ENCODE measurements around the gene PTCD1. TPM values are rescaled to one million over a fixed set of nuclear protein-coding genes. Genes with fewer than 3 reads are reported as not detected.
A peak's percentile ranks its signal among the peaks of the same experiment; 100 is the strongest.

Gene PTCD1
- total RNA-seq, 1 experiment from 2014 or later: 11.1 TPM

GRCh38 chr7:99472561-99473314, 34.1 kb upstream of the PTCD1 start, which contains the start of gene ZNF789 (continued):
- TF ChIP-seq ZNF232 (CRISPR knock-in tag; IDR thresholded peaks at IDR 0.05) (0 out of 2 replicates have a peak, but pooled peaks have one; percentile 24), NR1H2 (CRISPR knock-in tag; IDR thresholded peaks at IDR 0.05) (no peak), NR2C2 (CRISPR knock-in tag; IDR thresholded peaks at IDR 0.05) (peak; percentile 24; the same call in 1 of the 2 replicates), CTCF (IDR thresholded peaks at IDR 0.05) (no peak), RELA (CRISPR knock-in tag; IDR thresholded peaks at IDR 0.05; ENCODE audit: borderline replicate concordance) (no peak), FOXJ3 (CRISPR knock-in tag; IDR thresholded peaks at IDR 0.05; ENCODE audit: borderline replicate concordance) (no peak), SOX15 (CRISPR knock-in tag; IDR thresholded peaks at IDR 0.05) (no peak), E2F5 (CRISPR knock-in tag; IDR thresholded peaks at IDR 0.05) (peak; percentile 51; the same call in 1 of the 2 replicates), PRRX2 (CRISPR knock-in tag; IDR thresholded peaks at IDR 0.05) (no peak), FOXP1 (CRISPR knock-in tag; IDR thresholded peaks at IDR 0.05; ENCODE audit: borderline replicate concordance) (peak; percentile 61; the same call in 1 of the 2 replicates), MYBL2 (CRISPR knock-in tag; IDR thresholded peaks at IDR 0.05) (peak; percentile 58; the same call in 1 of the 2 replicates), NR3C1 (CRISPR knock-in tag; conservative IDR thresholded peaks at IDR 0.05; ENCODE audit: low read depth) (no peak), MAX (CRISPR knock-in tag; IDR thresholded peaks at IDR 0.05) (peak; percentile 59; the same call in 1 of the 2 replicates), ZNF138 (CRISPR knock-in tag; conservative IDR thresholded peaks at IDR 0.05) (no peak), ESRRA (CRISPR knock-in tag; IDR thresholded peaks at IDR 0.05; ENCODE audit: borderline replicate concordance) (no peak), ARID4B (CRISPR knock-in tag; IDR thresholded peaks at IDR 0.05; ENCODE audit: borderline replicate concordance) (peak; percentile 86; the same call in 1 of the 2 replicates)
- TF ChIP-seq, protein P1, sequence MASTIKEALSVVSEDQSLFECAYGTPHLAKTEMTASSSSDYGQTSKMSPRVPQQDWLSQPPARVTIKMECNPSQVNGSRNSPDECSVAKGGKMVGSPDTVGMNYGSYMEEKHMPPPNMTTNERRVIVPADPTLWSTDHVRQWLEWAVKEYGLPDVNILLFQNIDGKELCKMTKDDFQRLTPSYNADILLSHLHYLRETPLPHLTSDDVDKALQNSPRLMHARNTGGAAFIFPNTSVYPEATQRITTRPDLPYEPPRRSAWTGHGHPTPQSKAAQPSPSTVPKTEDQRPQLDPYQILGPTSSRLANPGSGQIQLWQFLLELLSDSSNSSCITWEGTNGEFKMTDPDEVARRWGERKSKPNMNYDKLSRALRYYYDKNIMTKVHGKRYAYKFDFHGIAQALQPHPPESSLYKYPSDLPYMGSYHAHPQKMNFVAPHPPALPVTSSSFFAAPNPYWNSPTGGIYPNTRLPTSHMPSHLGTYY (CRISPR knock-in tag; IDR thresholded peaks at IDR 0.05): no peak
- TF ChIP-seq, protein P2, sequence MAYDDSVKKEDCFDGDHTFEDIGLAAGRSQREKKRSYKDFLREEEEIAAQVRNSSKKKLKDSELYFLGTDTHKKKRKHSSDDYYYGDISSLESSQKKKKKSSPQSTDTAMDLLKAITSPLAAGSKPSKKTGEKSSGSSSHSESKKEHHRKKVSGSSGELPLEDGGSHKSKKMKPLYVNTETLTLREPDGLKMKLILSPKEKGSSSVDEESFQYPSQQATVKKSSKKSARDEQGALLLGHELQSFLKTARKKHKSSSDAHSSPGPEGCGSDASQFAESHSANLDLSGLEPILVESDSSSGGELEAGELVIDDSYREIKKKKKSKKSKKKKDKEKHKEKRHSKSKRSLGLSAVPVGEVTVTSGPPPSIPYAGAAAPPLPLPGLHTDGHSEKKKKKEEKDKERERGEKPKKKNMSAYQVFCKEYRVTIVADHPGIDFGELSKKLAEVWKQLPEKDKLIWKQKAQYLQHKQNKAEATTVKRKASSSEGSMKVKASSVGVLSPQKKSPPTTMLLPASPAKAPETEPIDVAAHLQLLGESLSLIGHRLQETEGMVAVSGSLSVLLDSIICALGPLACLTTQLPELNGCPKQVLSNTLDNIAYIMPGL (CRISPR knock-in tag; IDR thresholded peaks at IDR 0.05): 0 out of 2 replicates have a peak, but pooled peaks have one; percentile 30
- TF ChIP-seq, protein P3, sequence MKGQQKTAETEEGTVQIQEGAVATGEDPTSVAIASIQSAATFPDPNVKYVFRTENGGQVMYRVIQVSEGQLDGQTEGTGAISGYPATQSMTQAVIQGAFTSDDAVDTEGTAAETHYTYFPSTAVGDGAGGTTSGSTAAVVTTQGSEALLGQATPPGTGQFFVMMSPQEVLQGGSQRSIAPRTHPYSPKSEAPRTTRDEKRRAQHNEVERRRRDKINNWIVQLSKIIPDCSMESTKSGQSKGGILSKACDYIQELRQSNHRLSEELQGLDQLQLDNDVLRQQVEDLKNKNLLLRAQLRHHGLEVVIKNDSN (CRISPR knock-in tag; IDR thresholded peaks at IDR 0.05): peak; percentile 97
- TF ChIP-seq, protein P4, sequence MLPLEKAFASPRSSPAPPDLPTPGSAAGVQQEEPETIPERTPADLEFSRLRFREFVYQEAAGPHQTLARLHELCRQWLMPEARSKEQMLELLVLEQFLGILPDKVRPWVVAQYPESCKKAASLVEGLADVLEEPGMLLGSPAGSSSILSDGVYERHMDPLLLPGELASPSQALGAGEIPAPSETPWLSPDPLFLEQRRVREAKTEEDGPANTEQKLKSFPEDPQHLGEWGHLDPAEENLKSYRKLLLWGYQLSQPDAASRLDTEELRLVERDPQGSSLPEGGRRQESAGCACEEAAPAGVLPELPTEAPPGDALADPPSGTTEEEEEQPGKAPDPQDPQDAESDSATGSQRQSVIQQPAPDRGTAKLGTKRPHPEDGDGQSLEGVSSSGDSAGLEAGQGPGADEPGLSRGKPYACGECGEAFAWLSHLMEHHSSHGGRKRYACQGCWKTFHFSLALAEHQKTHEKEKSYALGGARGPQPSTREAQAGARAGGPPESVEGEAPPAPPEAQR (CRISPR knock-in tag; IDR thresholded peaks at IDR 0.05): no peak
- TF ChIP-seq, protein P5, sequence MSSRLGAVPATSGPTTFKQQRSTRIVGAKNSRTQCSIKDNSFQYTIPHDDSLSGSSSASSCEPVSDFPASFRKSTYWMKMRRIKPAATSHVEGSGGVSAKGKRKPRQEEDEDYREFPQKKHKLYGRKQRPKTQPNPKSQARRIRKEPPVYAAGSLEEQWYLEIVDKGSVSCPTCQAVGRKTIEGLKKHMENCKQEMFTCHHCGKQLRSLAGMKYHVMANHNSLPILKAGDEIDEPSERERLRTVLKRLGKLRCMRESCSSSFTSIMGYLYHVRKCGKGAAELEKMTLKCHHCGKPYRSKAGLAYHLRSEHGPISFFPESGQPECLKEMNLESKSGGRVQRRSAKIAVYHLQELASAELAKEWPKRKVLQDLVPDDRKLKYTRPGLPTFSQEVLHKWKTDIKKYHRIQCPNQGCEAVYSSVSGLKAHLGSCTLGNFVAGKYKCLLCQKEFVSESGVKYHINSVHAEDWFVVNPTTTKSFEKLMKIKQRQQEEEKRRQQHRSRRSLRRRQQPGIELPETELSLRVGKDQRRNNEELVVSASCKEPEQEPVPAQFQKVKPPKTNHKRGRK (CRISPR knock-in tag; IDR thresholded peaks at IDR 0.05; ENCODE audit: borderline replicate concordance): no peak
- TF ChIP-seq, protein P6, sequence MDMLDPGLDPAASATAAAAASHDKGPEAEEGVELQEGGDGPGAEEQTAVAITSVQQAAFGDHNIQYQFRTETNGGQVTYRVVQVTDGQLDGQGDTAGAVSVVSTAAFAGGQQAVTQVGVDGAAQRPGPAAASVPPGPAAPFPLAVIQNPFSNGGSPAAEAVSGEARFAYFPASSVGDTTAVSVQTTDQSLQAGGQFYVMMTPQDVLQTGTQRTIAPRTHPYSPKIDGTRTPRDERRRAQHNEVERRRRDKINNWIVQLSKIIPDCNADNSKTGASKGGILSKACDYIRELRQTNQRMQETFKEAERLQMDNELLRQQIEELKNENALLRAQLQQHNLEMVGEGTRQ (CRISPR knock-in tag; IDR thresholded peaks at IDR 0.05): peak; percentile 98

All from WTC11 (cell line).